ENCODE measurements around the gene TGFBI. TPM values are rescaled to one million over a fixed set of nuclear protein-coding genes. Genes with fewer than 3 reads are reported as not detected.

TGFBI gene
- total and polyA plus RNA-seq, 2 donors (not counting 1 experiment from before 2014, with no cell fraction given), result 398 to 889 TPM

DNA sequence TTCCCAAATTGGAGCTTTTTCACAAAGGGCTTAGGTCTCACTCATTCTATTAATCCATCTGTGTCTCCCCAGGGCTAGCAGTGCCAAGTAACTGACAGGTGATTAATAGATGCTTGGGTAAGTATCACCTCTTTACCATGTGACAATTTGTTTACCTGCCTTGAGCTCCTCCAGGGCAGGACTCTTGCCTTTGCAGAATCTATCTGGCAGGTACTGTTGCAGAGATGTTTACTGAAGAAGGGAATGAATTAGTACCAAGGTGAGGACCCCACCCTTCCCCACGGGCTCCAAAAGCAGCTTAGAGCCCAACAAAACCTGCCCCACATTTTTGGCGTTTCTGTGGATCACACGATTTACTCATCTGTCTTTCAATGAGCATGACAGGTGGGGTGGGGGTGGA, 698 bp upstream of the TGFBI start:
- H3K36me3 ChIP-seq (ENCODE audit: control insufficient read depth, insufficient read depth, low read length), result peaks cover 2% of the 10 kb centered on the region
- no peaks in the 10 kb centered on the region for H3K9me3 ChIP-seq (ENCODE audit: control insufficient read depth, insufficient read depth, low read depth, low read length)
- no peak for TF ChIP-seq EZH2 (IDR thresholded peaks at IDR 0.05; ENCODE audit: low read length, missing control alignments)
- TF ChIP-seq, protein P1, sequence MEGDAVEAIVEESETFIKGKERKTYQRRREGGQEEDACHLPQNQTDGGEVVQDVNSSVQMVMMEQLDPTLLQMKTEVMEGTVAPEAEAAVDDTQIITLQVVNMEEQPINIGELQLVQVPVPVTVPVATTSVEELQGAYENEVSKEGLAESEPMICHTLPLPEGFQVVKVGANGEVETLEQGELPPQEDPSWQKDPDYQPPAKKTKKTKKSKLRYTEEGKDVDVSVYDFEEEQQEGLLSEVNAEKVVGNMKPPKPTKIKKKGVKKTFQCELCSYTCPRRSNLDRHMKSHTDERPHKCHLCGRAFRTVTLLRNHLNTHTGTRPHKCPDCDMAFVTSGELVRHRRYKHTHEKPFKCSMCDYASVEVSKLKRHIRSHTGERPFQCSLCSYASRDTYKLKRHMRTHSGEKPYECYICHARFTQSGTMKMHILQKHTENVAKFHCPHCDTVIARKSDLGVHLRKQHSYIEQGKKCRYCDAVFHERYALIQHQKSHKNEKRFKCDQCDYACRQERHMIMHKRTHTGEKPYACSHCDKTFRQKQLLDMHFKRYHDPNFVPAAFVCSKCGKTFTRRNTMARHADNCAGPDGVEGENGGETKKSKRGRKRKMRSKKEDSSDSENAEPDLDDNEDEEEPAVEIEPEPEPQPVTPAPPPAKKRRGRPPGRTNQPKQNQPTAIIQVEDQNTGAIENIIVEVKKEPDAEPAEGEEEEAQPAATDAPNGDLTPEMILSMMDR (conservative IDR thresholded peaks at IDR 0.05 in 1 of 2, IDR thresholded peaks at IDR 0.05 in 1 of 2; ENCODE audit: low read depth in 1 of 2, low read length in 2 of 2), result no peak
- peaks cover 15% of the 10 kb centered on the region for H3K79me2 ChIP-seq (ENCODE audit: control insufficient read depth, insufficient read depth, low read length)
- H3K4me1 ChIP-seq (ENCODE audit: control insufficient read depth, extremely low read depth, insufficient read depth, low read length), result peaks cover 25% of the 10 kb centered on the region
- no peaks in the 10 kb centered on the region for H4K20me1 ChIP-seq (ENCODE audit: control insufficient read depth, extremely low read depth, insufficient read depth, low read length)
- DNase-seq (ENCODE audit: low read depth in 2 of 2), result no peak
- no peak overlapping the region for H2AFZ ChIP-seq (ENCODE audit: low read length)
- H3K4me2 ChIP-seq (ENCODE audit: extremely low read depth, insufficient read depth, low read length), result peak overlapping the region; percentile 81
- no peak overlapping the region for H3K9ac ChIP-seq (ENCODE audit: insufficient read depth, low read length)
- H3K27ac ChIP-seq (ENCODE audit: insufficient read depth, low read length), result no peak overlapping the region
- peak overlapping the region in 1 of 4 experiments; percentile 84 for H3K4me3 ChIP-seq (replicated peaks in 1 of 4; ENCODE audit: control extremely low read depth in 1 of 4, insufficient read depth in 1 of 4, low read depth in 3 of 4, low read length in 4 of 4)
- no peaks in the 10 kb centered on the region for H3K27me3 ChIP-seq (ENCODE audit: control insufficient read depth, insufficient read depth, low read length)

DNA sequence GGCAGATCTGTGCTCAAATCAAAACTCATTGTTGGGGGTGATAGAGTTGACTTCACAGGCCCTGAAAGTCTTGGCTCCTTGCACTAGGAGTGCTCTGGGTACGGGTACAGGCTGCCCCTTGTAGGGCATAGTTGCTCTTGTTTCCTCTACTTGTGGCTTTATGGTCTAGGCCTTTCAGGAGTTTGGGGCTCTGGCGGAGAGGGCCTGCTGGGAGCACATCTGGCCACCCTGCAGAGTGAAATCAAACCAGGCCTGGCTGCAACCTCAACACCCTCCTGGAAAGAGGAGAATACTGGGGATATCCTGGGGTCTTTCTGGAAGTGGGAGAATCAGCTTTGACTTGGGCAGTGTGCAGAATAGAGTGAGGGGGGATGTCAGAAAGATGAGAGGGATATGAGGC, 1.5 kb downstream of the TGFBI start:
- no peak for DNase-seq (ENCODE audit: low read depth in 2 of 2)
- H3K27ac ChIP-seq (ENCODE audit: insufficient read depth, low read length), result peak overlapping the region; percentile 34
- H3K9ac ChIP-seq (ENCODE audit: insufficient read depth, low read length), result no peak overlapping the region
- peaks cover 19% of the 10 kb centered on the region for H3K4me1 ChIP-seq (ENCODE audit: control insufficient read depth, extremely low read depth, insufficient read depth, low read length)
- H3K4me3 ChIP-seq (replicated peaks in 1 of 4; ENCODE audit: control extremely low read depth in 1 of 4, insufficient read depth in 1 of 4, low read depth in 3 of 4, low read length in 4 of 4), result peak overlapping the region; percentile 58 to 84 (median 71)
- peaks cover 14% of the 10 kb centered on the region for H3K36me3 ChIP-seq (ENCODE audit: control insufficient read depth, insufficient read depth, low read length)
- no peak overlapping the region for H2AFZ ChIP-seq (ENCODE audit: low read length)
- no peaks in the 10 kb centered on the region for H3K9me3 ChIP-seq (ENCODE audit: control insufficient read depth, insufficient read depth, low read depth, low read length)
- TF ChIP-seq EZH2 (IDR thresholded peaks at IDR 0.05; ENCODE audit: low read length, missing control alignments), result no peak
- TF ChIP-seq, protein P1 (conservative IDR thresholded peaks at IDR 0.05 in 1 of 2, IDR thresholded peaks at IDR 0.05 in 1 of 2; ENCODE audit: low read depth in 1 of 2, low read length in 2 of 2), result no peak
- H3K27me3 ChIP-seq (ENCODE audit: control insufficient read depth, insufficient read depth, low read length), result no peaks in the 10 kb centered on the region
- peak overlapping the region; percentile 81 for H3K4me2 ChIP-seq (ENCODE audit: extremely low read depth, insufficient read depth, low read length)
- peaks cover 15% of the 10 kb centered on the region for H3K79me2 ChIP-seq (ENCODE audit: control insufficient read depth, insufficient read depth, low read length)
- H4K20me1 ChIP-seq (ENCODE audit: control insufficient read depth, extremely low read depth, insufficient read depth, low read length), result no peaks in the 10 kb centered on the region

DNA sequence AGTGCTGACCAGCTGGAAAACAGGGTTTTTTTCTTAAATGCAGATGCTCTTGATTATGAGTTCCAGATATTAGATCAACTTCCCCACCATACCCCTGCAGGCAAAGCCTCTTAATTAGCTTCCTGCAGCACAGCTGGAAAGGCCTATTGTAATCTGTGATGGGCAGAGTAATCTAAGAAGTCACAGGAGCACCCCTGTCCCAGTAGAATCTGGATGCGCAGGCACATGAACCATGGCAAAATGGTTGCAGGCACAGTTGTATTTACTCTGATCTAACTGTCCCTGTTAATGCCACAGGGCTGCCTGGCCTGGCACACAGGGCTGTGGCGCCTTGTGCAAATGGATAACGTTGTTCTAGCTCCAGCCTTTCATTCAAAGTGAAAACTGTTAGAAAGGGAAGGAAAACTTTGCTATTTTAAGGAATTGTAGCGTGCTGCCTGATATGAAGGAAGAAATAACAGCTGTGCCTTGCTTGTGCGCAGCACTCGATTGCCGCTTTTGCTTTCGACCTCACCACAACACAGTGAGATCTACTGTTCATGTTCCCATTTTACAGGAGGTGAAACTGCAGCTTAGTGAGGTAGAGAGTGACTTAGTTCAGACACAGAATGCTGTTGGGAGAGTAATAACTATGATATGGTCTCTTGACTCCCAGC, 2.3 kb downstream of the TGFBI start:
- H3K79me2 ChIP-seq (ENCODE audit: control insufficient read depth, insufficient read depth, low read length), result peaks cover 15% of the 10 kb centered on the region
- H3K9ac ChIP-seq (ENCODE audit: insufficient read depth, low read length), result no peak overlapping the region
- peak overlapping the region; percentile 6 to 84 (median 28) for H3K4me3 ChIP-seq (replicated peaks in 1 of 4; ENCODE audit: control extremely low read depth in 1 of 4, insufficient read depth in 1 of 4, low read depth in 3 of 4, low read length in 4 of 4)
- no peaks in the 10 kb centered on the region for H4K20me1 ChIP-seq (ENCODE audit: control insufficient read depth, extremely low read depth, insufficient read depth, low read length)
- TF ChIP-seq, protein P1 (conservative IDR thresholded peaks at IDR 0.05 in 1 of 2, IDR thresholded peaks at IDR 0.05 in 1 of 2; ENCODE audit: low read depth in 1 of 2, low read length in 2 of 2), result no peak
- TF ChIP-seq EZH2 (IDR thresholded peaks at IDR 0.05; ENCODE audit: low read length, missing control alignments), result no peak
- DNase-seq (ENCODE audit: low read depth in 2 of 2), result no peak
- H3K4me1 ChIP-seq (ENCODE audit: control insufficient read depth, extremely low read depth, insufficient read depth, low read length), result peaks cover 19% of the 10 kb centered on the region
- peak overlapping the region; percentile 81 for H3K4me2 ChIP-seq (ENCODE audit: extremely low read depth, insufficient read depth, low read length)
- H2AFZ ChIP-seq (ENCODE audit: low read length), result no peak overlapping the region
- peaks cover 14% of the 10 kb centered on the region for H3K36me3 ChIP-seq (ENCODE audit: control insufficient read depth, insufficient read depth, low read length)
- no peaks in the 10 kb centered on the region for H3K9me3 ChIP-seq (ENCODE audit: control insufficient read depth, insufficient read depth, low read depth, low read length)
- peak overlapping the region; percentile 31 for H3K27ac ChIP-seq (ENCODE audit: insufficient read depth, low read length)
- no peaks in the 10 kb centered on the region for H3K27me3 ChIP-seq (ENCODE audit: control insufficient read depth, insufficient read depth, low read length)

Measured in fibroblast of lung (primary cell).